ENCODE measurements around the gene SLC24A3.

Gene SLC24A3

DNA sequence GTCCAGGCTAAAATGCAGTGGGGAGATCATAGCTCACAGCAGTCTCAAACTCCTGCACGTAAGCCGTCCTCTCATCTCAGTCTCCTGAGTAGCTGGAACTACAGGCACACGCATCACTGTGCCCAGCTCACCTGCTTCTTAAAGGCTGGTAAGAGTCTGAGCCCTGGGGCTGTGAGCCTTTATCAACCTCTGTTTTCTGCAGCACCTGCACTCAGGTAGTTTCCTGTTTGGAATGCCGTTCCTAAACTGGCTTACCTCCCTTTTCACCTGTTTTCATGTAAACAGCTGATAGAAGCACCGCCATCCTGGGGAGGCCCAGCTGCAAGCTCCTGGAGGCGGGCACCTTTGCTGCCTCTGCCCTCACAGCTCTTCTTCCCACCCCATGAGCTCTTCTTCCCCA lies 45.4 kb downstream of the SLC24A3 start:
- H3K4me3 ChIP-seq (ENCODE audit: low read depth, low read length) = no peak overlapping the region
- no peak for TF ChIP-seq MAX (IDR thresholded peaks at IDR 0.05; ENCODE audit: low read depth, low read length)
- no peak for TF ChIP-seq POLR2A (IDR thresholded peaks at IDR 0.05; ENCODE audit: extremely low read depth, insufficient read length)
- TF ChIP-seq MYC (IDR thresholded peaks at IDR 0.05; ENCODE audit: low read depth, low read length) = no peak
- no peak for TF ChIP-seq CTCF (IDR thresholded peaks at IDR 0.05; ENCODE audit: low read depth, low read length)
- no peak for DNase-seq (ENCODE audit: low read depth)

- TF ChIP-seq POLR2A (IDR thresholded peaks at IDR 0.05; ENCODE audit: extremely low read depth, insufficient read length) = no peak
- TF ChIP-seq CTCF (IDR thresholded peaks at IDR 0.05; ENCODE audit: low read depth, low read length) = no peak
- no peak for TF ChIP-seq MAX (IDR thresholded peaks at IDR 0.05; ENCODE audit: low read depth, low read length)
- TF ChIP-seq MYC (IDR thresholded peaks at IDR 0.05; ENCODE audit: low read depth, low read length) = no peak
- H3K4me3 ChIP-seq (ENCODE audit: low read depth, low read length) = no peak overlapping the region
- peak; percentile 37 for DNase-seq (ENCODE audit: low read depth)
These were observed 46.7 kb downstream of the SLC24A3 start for GRCh38 chr20:19259141-19259591.

DNA sequence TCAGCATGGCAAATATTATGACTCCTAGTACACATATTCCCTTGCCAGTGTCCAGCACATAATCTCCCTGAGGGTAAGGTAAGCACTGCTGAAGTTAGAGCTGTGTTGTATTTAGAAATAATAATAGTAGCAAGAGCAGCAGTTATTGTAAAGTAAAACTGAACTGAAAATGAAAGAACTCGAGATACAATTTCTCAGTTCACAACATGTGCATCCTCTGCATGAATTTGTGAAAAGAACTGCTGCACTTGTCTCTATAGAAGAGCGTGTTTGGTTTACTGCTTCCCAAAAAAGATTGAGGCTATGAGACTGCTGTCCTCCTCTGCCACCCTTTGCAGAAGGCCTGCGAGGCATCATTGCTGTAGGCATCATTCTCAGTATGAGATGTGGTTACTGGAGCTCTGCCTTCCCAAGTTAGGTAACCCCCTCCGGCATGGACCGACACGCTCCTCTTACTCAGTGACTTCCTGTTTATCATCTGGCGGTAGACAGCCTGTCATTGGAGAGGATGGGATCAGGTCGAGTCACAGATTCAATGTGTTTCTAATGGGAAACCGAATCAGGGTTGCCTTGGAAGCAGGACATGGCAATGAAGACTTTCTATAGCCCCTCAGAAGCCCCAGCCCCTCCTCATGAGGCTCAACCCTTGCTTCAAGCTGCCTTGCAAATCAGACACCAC lies 48.1 kb downstream of the SLC24A3 start:
- peak; percentile 56 for DNase-seq (ENCODE audit: low read depth)
- H3K4me3 ChIP-seq (ENCODE audit: low read depth, low read length) = no peak overlapping the region
- TF ChIP-seq CTCF (IDR thresholded peaks at IDR 0.05; ENCODE audit: low read depth, low read length) (no peak), POLR2A (IDR thresholded peaks at IDR 0.05; ENCODE audit: extremely low read depth, insufficient read length) (no peak), MYC (IDR thresholded peaks at IDR 0.05; ENCODE audit: low read depth, low read length) (no peak), MAX (IDR thresholded peaks at IDR 0.05; ENCODE audit: low read depth, low read length) (no peak)

DNA sequence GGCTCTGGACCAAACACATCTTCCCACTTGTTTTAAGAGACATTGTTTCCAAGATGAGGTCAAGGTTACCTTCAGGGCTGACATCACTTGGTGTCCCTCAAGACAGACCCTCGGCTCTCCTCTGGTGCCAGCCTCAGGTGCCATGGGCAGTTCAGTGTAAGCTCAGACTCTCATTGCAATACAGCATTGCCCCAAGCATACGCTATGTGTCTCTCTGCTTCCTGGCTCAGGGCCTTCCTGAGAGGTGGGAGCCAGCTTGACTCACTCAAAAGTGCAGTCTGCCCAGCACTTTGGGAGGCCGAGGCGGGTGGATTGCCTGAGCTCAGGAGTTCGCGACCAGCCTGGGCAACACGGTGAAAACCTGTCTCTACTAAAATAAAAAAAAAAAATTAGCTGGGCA lies 51.7 kb downstream of the SLC24A3 start:
- no peak for DNase-seq (ENCODE audit: low read depth)
- TF ChIP-seq MYC (IDR thresholded peaks at IDR 0.05; ENCODE audit: low read depth, low read length) (no peak), MAX (IDR thresholded peaks at IDR 0.05; ENCODE audit: low read depth, low read length) (no peak), POLR2A (IDR thresholded peaks at IDR 0.05; ENCODE audit: extremely low read depth, insufficient read length) (no peak), CTCF (IDR thresholded peaks at IDR 0.05; ENCODE audit: low read depth, low read length) (no peak)
- no peak overlapping the region for H3K4me3 ChIP-seq (ENCODE audit: low read depth, low read length)

GRCh38 chr20:19265646-19266374 lies 53.4 kb downstream of the SLC24A3 start:
- DNase-seq (ENCODE audit: low read depth) = peak; percentile 42
- no peak overlapping the region for H3K4me3 ChIP-seq (ENCODE audit: low read depth, low read length)
- no peak for TF ChIP-seq CTCF (IDR thresholded peaks at IDR 0.05; ENCODE audit: low read depth, low read length)
- TF ChIP-seq MAX (IDR thresholded peaks at IDR 0.05; ENCODE audit: low read depth, low read length) = no peak
- no peak for TF ChIP-seq MYC (IDR thresholded peaks at IDR 0.05; ENCODE audit: low read depth, low read length)
- TF ChIP-seq POLR2A (IDR thresholded peaks at IDR 0.05; ENCODE audit: extremely low read depth, insufficient read length) = no peak

All from NB4 (cell line).